Brain pericyte (primary cell): ENCODE data around the gene LPCAT4.
A peak's percentile ranks its signal among the peaks of the same experiment; 100 is the strongest.
"Not testable (repeated sequence)": the region's sequence is repeated elsewhere in the genome, so short reads cannot be mapped to it uniquely, and the experiment has no call there.

Experiments used
- DNase-seq: peaks from one replicate; pipeline ENCODE4 v3.0.0-alpha.2; 2012; ENCODE audit warnings: low read depth, low spot score

The LPCAT4 gene, protein sequence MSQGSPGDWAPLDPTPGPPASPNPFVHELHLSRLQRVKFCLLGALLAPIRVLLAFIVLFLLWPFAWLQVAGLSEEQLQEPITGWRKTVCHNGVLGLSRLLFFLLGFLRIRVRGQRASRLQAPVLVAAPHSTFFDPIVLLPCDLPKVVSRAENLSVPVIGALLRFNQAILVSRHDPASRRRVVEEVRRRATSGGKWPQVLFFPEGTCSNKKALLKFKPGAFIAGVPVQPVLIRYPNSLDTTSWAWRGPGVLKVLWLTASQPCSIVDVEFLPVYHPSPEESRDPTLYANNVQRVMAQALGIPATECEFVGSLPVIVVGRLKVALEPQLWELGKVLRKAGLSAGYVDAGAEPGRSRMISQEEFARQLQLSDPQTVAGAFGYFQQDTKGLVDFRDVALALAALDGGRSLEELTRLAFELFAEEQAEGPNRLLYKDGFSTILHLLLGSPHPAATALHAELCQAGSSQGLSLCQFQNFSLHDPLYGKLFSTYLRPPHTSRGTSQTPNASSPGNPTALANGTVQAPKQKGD

DNA sequence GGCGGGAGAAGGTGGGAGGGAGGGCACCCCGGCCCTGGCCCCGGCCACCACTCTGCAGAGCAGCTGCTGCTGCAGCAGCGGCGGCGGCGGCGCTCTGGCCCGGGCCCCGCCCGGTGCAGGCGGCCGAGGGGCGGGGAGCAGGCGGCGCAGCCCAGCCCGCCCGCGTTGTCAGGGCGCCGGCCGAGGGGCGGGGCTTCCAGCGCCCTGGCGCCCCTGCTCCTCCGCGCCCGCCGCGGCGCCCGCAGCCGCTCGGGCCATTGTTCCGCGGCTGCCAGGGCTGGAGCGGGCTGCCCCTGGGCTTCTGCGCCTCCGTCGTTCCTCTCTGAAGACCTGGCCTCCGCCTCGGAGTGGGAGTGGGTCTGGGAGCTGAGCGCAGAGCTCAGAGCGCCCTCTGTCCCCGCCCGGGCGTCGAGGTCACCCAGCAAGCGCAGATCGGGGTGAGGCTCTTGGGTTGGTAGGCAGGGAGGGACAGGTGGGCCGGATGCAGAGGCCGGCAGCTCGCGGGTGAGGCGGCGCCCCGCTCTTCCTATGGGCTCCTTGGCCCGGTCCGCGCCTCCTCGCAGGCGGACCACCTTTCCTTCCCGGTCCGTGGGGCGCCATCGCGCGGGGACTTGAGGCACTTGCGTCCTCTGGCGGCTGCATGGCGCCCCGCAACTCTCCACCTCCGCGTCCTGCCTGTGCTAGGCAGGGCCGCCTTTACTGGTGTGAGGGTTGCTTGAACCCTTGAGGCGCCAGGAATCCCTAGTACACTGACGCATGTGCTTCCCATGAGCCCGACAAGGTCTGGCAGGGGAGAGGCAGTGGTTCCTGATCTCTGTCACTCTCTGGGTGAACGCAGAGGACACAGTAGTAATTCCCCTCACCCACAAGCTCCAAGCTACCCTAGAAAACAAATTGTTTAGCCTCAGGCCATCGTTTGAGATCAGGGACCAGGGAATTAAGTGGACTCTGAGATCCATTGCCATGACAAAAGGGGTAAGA, at the start of gene LPCAT4:
TSS of gene LPCAT4 (minus strand) at position 96 of the 981 bp plus-strand sequence. CDS start 96 bp downstream, outside the sequence.
- peak; percentile 59 for DNase-seq

DNA sequence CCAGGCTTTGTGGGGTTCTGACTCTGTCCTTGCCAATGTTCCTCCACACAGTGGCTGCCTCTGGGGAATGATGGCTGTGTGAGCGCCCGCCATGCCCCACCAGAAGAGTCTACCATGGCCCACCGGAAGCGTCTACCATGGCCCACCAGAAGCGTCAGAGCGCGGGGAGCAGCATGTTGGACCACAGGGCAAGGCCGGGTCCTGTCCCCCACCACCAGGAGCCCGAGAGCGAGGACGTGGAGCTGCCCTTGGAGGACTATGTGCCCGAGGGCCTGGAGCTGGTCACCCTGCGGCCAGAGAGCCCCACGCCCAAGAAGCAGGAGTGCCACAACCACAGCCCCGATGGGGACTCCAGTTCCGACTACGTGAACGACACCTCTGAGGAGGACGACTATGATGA, 42.5 kb upstream of the LPCAT4 start:
- DNase-seq, result not testable (repeated sequence)

DNA sequence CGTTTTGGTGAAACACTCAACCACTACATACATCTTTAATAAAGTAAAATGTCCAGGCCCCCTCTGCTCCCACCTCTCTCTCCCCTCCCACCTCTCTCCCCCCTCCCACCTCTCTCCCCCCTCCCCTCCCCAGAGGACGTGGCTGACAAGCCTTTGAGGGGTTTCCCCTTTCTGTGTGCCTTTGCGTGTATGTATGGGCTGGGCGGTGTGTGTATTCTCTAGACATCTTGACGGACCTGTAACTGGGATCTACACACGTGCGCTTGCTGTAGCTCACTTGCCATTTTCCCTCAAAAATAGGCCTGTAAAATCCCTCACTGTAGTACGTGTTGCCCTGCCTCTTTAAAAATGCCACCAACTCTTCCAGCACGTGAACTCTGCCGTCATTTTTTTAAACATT, 42.0 kb upstream of the LPCAT4 start:
- DNase-seq, result not testable (repeated sequence)

DNA sequence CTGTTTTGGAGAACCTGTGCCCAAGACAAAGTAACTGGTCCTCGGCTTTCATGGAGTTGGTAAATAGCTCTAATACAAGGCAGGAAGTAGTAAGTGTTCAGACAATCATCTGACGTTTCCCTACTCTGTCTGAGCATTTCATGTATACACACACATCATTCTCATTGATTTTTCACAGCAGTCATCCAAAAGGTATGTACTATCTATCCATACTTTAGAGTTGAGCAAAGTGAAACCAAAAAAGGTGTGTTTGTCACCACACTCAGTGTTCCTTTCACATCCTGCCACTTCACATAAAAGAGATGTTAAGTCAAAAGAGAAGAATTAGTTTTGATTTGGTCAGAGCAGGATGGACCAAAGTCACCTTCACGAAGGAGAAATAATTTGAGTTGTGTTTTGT, 36.9 kb upstream of the LPCAT4 start:
- DNase-seq, result not testable (repeated sequence)

DNA sequence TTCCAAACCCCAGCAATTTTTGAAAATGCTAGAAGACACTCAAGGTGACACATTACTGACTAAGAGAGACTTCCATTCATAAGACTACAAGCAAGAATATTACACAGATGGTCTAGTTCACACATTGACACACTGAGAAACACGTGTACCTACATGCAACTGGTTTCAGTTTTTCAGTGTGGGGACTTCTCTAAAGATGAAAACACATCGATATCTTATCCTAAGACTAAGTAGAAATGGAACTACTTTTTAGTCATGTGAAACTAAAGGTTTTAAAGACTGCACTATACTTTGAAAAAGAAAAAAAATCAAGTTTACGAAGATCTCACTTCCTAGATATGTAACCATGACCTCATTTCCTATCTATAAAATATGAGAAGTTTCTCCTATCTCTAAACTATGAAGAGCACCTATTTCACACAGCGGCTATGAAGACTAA, 36.2 kb upstream of the LPCAT4 start:
- not testable (repeated sequence) for DNase-seq

DNA sequence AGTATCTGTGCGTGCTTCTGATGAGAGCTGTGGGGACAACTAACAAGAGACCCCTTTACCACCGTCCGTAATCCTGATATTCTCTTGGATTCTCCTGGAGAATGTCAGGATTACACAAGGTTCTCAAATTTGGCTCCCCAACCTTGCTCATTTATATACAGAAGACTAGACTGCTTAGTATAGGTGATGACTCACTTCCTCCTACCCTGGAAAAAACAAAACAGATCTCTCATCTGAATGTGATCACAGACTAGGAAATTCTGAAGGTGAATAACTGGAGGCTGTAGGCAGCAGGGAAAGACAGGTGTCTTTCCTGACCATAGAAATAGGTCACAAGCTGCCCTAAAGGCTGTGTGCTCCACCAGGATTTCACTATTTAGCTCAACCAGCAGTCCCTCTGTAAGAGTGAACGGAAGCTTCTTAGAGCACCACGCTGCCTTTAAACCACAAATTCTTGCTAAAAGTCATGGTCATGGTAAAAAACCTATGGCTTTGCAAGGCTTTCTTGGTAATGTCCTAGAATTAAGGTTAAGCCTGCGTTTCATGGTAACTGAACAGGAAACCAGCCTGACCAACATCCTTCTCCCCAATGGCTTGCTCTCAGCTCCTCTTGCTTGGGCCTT, 30.8 kb upstream of the LPCAT4 start:
- not testable (repeated sequence) for DNase-seq

DNA sequence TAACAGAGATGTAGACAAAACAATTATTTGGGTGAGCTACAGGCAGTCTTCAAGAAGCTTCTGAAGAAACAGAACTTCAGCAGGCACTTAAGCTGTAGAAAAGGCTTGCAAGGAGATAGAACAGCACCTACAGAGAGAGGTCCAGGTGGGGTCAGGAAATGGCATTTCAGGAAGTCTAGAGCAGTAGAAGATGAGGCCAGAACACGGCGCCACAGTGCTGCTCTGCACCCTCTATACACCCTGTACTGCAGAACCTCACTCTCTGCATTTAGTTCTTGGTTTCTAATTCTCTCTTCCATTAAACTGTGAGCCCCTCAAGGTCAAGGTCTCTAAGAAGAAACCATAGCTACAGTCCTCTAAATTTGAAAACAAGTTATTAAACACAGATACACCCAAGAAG, 26.0 kb upstream of the LPCAT4 start:
- DNase-seq, result not testable (repeated sequence)

DNA sequence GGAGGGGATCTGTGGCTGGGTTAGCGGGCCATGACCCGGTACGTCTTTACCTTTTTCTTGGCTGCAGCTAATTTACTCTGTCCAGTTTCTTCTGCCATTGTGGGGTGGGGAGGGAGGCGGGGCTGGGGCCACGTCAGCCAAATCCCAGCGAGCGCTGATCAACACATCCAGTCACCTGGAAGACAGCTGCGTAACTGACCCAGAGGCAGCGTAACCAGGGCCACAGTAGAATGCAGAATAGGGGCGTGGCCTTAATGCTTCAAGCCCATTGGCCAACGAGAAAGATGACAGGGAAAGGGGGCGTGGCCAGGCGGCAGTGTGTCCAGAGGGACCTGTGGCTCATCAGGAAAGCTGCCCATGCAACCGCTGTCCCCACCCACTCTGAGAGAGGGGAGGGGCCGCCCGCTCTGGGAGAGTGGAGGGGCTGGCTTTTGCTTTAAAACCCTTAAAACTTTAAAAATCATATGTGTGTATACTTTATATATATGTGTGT, 22.6 kb upstream of the LPCAT4 start:
- DNase-seq, result not testable (repeated sequence)

DNA sequence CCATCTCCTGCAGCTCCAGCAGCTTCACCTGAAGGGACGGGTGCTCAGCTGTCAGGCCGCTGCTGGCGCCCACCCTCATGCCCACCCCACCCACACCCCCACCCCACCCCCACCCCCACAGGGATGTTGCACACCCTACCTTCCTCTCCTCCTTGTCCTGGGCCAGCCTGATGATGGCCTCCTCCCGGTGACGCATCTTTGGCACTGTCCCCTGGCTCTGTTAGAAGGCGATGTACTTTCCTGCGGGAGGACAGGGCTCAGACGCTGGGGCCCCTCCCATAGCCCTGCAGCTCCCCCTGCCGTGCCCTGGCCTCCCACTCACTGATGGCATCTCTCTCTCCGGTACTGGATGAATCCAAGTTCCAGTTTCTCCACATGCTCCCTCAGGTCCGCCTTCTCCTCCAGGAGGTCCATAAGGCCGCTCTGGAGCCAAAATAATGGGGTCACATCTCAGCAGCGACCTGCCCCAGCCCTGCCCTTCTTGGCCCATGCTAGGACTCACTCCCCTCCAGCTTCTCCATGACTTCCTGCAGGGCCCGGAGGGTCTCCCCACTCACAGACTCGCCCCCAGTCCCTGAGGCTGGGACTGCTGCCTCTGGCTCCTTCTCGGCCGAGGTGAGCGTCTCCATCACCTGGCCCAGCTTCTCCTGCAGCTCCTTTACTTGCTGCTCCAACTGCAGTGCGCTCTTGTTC, 15.0 kb upstream of the LPCAT4 start:
- not testable (repeated sequence) for DNase-seq

DNA sequence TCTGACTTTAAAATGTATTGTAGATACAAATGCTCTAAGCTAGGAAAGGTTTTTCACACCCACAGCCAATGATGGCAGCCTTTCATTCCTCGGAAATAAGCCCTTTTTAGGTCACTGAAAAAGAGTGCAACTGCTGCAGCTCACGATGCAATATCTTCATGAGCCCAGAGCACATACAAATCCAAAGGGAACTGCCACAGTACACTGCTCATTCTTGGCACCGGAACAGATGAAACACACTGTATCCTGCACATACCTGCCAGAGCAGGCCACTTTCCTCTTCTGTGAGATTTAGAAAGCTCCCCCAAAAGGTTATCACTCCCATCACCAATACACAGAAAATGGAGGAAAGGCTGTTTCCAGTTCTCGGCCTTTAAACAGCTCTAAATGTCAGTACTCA, 13.5 kb upstream of the LPCAT4 start:
- not testable (repeated sequence) for DNase-seq

DNA sequence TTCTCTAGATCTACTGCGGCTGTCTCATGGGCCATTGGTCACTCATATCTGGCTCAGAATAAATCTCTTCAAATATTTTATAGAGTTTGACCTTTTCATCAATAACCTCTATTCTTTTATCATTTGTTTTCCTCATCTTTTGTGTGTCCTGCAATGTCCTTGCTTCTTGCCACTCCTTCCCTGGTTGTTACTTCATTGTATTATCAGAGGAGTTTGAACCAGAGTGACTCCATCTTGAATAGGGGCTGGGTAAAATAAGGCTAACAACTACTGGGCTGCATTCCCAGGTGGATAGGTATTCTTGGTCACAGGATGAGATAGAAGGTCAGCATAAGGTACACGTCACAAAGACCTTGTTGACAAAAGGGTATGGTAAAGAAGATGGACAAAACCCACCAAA, 9.9 kb upstream of the LPCAT4 start:
- DNase-seq, result no peak

DNA sequence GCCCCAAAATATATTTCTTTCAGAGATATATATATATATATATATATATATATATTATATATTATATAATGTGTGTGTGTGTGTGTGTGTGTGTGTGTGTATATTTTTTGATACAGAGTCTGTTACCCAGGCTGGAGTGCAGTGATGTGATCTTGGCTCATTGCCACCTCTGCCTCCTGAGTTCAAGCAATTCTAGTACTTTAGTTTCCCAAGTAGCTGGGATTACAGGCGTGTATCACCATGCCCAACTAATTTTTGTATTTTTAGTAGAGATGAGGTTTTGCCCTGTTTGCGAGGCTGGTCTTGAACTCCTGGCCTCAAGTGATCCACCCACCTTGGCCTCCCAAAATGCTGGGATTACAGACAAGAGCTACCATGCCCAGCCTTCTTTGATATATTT, 8.5 kb upstream of the LPCAT4 start:
- not testable (repeated sequence) for DNase-seq

DNA sequence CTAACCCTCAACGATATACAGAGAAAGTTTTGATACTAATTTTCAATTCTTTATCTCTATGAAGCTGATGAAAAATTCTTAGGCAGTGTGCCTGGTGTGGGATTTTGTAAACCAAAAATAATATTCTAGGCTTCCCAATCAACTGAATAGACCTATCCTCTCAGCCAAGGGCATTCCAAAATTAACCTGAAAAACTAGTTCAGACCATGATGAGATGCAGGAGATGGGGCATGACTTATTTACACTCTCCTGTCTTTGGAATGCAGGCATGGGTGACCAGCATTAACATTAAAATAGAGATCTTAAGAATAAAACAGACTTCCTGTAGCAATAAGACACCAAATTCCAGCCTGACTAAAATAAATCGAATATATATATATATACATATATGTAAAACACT, 7.8 kb upstream of the LPCAT4 start:
- DNase-seq, result no peak

DNA sequence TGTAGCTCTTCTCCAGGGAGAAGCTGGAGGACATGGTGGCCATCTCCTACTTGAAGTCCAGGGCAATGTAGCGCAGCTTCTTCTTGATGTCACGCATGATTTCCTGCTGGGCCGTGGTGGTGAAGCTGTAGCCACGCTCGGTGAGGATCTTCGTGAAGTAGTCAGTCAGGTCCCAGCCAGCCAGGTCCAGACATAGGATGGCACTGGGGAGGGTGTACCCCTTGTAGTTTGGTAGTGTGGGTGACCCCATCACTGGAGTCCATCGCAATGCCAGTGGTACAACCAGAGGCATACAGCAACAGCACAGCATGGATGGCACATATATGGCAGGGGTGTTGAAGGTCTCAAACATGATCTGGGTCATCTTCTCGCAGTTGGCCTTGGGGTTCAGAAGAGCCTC, 7.0 kb upstream of the LPCAT4 start:
- DNase-seq, result no peak

DNA sequence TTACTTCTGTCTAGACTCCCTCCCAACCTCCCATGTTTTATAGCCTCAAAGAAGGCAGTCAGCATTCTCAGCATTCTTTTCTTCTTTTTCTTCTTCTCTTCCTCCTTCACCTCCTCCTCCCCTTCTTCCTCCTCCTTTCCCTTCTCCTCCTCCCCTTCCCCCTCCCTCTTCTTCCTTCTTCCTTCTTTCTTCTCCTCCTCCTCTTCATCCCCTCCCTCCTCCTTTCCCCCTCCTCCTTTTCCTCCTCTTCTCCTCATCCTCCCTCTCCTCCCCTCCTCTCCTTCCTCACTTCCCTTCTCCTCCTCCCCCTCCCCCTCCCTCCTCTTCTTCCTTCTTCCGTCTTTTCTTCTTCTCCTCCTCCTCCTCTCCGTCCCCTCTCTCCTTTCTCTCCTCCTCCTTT, 3.6 kb upstream of the LPCAT4 start:
- no peak for DNase-seq

DNA sequence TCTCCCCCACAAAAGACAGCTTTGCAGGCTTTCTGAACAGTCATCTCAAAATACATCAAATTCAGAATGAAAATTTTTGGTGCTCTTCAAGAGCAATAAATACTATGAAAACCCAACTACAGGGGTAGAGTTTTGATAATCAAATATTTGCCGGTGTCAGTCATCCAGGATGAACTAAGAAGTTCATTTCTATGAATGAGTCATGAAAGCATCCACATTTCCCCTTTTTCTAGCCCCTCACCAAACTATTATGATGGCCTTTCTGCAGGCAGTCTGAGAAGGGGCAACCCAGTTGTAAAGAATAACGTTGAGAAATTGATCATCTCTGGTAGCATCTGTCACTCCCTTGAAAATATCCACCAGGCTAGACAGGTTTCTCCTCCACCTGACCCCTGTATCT, 3.1 kb upstream of the LPCAT4 start:
- DNase-seq, result no peak

DNA sequence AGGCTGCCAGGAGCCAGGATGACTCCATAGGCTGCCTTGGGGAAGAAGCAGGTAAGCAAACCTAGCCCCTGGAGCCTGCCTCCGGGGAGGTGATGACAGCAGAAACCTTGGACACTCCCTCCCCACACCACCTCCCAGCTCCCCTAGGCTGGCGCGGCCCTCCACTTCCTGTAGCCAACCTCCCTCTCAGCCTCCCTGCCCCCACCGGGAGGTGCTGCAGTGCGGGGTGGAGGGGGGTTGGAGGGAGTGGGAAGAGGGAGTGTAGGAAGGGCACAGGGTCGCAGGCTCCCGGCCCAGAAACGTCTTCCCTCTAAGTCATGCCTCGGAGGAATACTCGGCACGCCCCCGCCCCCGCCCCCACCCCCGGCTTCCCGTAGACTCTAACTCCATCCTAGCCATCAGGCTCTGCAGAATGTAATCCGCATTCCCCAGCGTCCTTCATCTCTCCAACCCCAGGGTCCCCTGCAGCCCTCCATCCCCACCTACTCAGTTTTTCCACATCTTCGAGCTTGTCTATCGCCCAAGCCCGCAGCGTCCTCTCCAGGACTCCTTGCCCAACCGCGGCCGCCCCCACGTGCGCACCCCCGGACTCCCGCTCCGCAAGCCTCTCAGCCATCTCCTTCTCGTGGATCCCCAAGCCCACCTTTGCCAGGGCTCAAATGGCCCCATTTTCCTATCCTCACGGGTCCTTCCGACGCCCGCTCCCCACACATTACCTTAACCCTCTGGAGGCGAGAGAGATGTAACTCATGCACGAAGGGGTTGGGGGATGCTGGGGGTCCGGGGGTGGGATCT, 528 bp downstream of the LPCAT4 start:
- DNase-seq, result no peak

DNA sequence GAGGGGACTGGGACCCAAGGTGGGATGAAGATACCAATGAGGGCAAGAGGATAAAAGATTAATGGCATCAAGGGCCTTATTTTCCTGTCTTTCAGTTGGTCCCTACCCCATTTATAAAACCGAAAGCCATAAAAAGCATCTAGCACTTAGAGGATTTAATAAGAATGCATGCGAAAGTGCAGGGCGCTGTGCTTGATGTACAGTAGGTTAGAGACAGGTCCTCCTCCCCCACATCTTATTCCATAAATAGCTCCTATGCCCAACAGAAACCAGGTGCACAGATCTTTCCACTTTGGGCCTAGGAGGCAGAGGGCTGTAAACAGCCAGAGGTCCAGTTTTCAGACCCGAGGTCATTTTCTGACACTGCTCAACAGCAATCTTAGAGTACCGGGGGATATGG, 1.2 kb downstream of the LPCAT4 start:
- no peak for DNase-seq

DNA sequence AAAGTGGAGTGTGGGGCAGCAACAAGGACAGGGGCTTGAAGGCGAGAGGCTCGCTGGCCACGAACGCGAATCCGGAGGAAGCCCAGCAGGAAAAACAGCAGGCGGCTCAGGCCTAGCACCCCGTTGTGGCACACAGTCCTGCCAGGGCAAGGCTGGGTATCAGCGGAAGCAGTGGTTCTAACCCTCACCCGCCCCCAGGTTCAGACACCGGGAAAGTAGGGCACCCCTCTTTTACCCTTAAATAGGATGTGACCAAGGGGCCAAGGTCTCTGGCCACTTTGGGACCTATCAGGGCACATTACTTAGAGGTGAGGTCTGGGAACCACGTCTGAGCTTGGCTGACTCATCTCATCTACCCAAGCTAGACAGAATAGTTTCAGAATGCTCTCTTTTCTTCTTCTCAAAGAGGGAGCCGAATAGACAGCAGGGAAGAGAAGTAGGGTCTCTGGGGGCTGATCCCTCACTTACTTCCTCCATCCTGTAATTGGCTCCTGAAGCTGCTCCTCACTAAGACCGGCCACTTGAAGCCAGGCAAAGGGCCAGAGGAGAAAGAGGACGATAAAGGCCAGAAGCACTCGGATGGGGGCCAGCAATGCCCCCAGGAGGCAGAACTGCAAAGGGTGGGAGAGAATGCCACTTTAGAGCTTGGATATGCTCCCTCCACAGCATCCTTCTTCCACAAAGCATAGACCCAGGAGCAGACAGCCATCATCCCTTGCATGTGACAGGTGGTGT, 1.7 kb downstream of the LPCAT4 start:
- no peak for DNase-seq
